ENCODE data around the gene KCNK18.
A peak's percentile ranks its signal among the peaks of the same experiment; 100 is the strongest.

DNA sequence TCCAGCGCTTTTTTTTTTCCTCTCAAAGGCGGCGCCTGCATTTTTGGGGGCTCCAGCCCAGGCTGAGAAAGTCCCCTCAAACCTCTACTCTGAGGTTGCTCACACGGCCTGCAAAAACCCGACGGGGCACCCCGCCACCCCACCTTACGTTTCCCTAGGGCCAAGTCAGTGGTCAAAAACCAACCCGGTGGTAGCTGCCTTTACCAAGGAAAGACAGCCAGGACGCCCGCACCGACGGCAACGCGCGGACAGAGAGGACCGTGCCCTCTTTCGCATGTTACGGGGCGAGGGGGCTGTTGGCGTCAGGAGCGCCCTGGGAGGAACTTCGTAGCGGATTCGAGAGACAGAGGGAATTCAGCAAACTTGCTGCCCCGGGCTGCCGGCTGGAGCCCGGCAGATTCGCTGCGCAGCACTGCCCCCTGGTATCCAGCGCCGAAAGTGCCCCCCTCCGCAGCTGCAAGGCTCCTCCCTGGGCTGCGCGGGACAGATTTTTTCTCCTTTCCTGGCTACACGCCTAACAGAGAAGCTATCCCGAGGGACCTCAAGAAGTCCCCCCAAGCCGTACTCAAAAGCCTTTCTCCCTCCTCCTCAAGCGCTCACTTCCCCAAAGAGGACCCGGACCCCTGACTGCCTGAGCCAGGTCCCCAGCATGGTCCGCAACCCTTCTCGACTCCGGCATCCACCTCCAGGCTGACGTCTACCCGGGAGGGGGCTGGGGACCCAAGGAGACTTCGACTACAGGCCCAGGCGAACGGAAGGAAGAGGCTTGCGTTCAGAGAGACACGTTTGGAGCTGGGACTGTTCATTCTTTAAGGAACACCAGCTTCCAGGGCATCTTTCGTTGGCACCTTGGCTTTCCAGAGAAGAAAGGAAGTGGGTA lies 31.5 kb upstream of the KCNK18 start:
- TF ChIP-seq, protein P1, sequence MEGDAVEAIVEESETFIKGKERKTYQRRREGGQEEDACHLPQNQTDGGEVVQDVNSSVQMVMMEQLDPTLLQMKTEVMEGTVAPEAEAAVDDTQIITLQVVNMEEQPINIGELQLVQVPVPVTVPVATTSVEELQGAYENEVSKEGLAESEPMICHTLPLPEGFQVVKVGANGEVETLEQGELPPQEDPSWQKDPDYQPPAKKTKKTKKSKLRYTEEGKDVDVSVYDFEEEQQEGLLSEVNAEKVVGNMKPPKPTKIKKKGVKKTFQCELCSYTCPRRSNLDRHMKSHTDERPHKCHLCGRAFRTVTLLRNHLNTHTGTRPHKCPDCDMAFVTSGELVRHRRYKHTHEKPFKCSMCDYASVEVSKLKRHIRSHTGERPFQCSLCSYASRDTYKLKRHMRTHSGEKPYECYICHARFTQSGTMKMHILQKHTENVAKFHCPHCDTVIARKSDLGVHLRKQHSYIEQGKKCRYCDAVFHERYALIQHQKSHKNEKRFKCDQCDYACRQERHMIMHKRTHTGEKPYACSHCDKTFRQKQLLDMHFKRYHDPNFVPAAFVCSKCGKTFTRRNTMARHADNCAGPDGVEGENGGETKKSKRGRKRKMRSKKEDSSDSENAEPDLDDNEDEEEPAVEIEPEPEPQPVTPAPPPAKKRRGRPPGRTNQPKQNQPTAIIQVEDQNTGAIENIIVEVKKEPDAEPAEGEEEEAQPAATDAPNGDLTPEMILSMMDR (IDR thresholded peaks at IDR 0.05), result peak; percentile 76
- TF ChIP-seq EZH2phosphoT487 (IDR thresholded peaks at IDR 0.05), result peak; percentile 88
- TF ChIP-seq EZH2 (IDR thresholded peaks at IDR 0.05), result peak; percentile 96

Measured in neural progenitor cell (in vitro differentiated cells).